Aorta (tissue), 5 donors: ENCODE measurements around the gene LPAR1. TPM values are rescaled to one million over a fixed set of nuclear protein-coding genes. Genes with fewer than 3 reads are reported as not detected.

ENCODE experiments used
- ATAC-seq: fragments of 200-7000 bp; cut with Tn5 transposase; one replicate; pipeline ENCODE4 v1.9.1; 2022; ENCODE audit warnings: moderate library complexity; ENCODE audit not compliant: low FRiP score
- DNase-seq, 2 donors: peaks; one replicate each; pipeline ENCODE4 v3.0.0-alpha.2; 2020
- H3K27ac ChIP-seq, 2 donors: one replicate each; pipeline ENCODE4 v1.5.1; 2013; ENCODE audit warnings: low read length in 2 of 2, mild to moderate bottlenecking in 2 of 2, moderate library complexity in 2 of 2, control low read depth in 1 of 2, inconsistent platforms in 1 of 2, low read depth in 1 of 2
- H3K27me3 ChIP-seq, 2 donors: one replicate each; pipeline ENCODE4 v1.6.1; 2013; ENCODE audit warnings: control low read depth in 1 of 2, low read length in 1 of 2, mild to moderate bottlenecking in 1 of 2, moderate library complexity in 1 of 2; ENCODE audit not compliant: insufficient read depth in 2 of 2, control insufficient read depth in 1 of 2
- H3K36me3 ChIP-seq, 2 donors: one replicate each; pipeline ENCODE4 v1.6.1; 2013; ENCODE audit warnings: control low read depth in 1 of 2, low read length in 1 of 2, mild to moderate bottlenecking in 1 of 2; ENCODE audit not compliant: insufficient read depth in 2 of 2, control insufficient read depth in 1 of 2
- H3K4me1 ChIP-seq, 2 donors: one replicate each; pipeline ENCODE4 v1.6.1; 2013; ENCODE audit warnings: low read length in 2 of 2, control low read depth in 1 of 2, mild to moderate bottlenecking in 1 of 2, moderate library complexity in 1 of 2; ENCODE audit not compliant: insufficient read depth in 2 of 2, control insufficient read depth in 1 of 2
- H3K4me3 ChIP-seq, 2 donors: one replicate each; pipeline ENCODE4 v1.5.1; 2013; ENCODE audit warnings: low read length in 2 of 2, control low read depth in 1 of 2, mild to moderate bottlenecking in 1 of 2
- H3K9me3 ChIP-seq: one replicate; pipeline ENCODE4 v1.6.1; 2013; ENCODE audit warnings: mild to moderate bottlenecking, low read length; ENCODE audit not compliant: control insufficient read depth
- WGBS, 2 donors: extraction: QIAGEN DNeasy Blood & Tissue Kit; methylation state at CpG; one replicate each; pipeline ENCODE4 v1.1.7; 2013; 5-methylcytosine and 5-hydroxymethylcytosine counted together
- intact Hi-C, 2 donors: fragments of 100-400 bp; cut with DNase I; formaldehyde crosslinking; loops; one replicate each; pipeline versions ENCODE4 v1.14.2 to v1.15.0; 2022
- long read RNA-seq, 2 donors: library from polyadenylated mRNA; unstranded; transcript quantifications; one replicate each; pipeline ENCODE4 v2.0.0, GENCODE V29; 2020 to 2021
- polyA plus RNA-seq, 2 donors: library from polyadenylated mRNA; stranded (reverse); fragments of 200-250 nt; gene quantifications; one replicate each; pipeline ENCODE4 v1.2.3, GENCODE V29; 2013
- total RNA-seq, 2 donors: library from RNA; stranded (reverse); fragmentation: NEBNext Ultra II Directional; extraction: Animal tissue kit (Norgen Biotek cat#: 25700); gene quantifications; one replicate each; pipeline ENCODE4 v1.2.1, GENCODE V29; 2021
- donor health status: healthy with polysubstance abuse.
- donor health status: Bipolar disorder and iron deficiency.
- donor health status: DM: no; HTN: no; CAD: no.
- donor health status: DM: no; HTN: no; CAD: no.
- donor health status: DM: yes; HTN: yes; CAD: no.

The LPAR1 gene
- total RNA-seq (100 to 1,000 TPM in 1 of 2 donors, 10 to 100 TPM in 1; 97.7 to 125 TPM), polyA plus RNA-seq (10 to 100 TPM; 28.1 to 91.0 TPM)
- long read RNA-seq, donor 1, transcript LPAR1-203 (5 exons, 3,637 nt) = major isoform, 7 of 153 reads
- long read RNA-seq, donor 1, partial matches to known transcripts = 28 of 153 reads
- long read RNA-seq, donor 1, other reads (novel, unspliced or antisense) = 118 of 153 reads
- long read RNA-seq, donor 2, partial matches to known transcripts = 6 of 92 reads
- long read RNA-seq, donor 2, other reads (novel, unspliced or antisense) = 82 of 92 reads

DNA sequence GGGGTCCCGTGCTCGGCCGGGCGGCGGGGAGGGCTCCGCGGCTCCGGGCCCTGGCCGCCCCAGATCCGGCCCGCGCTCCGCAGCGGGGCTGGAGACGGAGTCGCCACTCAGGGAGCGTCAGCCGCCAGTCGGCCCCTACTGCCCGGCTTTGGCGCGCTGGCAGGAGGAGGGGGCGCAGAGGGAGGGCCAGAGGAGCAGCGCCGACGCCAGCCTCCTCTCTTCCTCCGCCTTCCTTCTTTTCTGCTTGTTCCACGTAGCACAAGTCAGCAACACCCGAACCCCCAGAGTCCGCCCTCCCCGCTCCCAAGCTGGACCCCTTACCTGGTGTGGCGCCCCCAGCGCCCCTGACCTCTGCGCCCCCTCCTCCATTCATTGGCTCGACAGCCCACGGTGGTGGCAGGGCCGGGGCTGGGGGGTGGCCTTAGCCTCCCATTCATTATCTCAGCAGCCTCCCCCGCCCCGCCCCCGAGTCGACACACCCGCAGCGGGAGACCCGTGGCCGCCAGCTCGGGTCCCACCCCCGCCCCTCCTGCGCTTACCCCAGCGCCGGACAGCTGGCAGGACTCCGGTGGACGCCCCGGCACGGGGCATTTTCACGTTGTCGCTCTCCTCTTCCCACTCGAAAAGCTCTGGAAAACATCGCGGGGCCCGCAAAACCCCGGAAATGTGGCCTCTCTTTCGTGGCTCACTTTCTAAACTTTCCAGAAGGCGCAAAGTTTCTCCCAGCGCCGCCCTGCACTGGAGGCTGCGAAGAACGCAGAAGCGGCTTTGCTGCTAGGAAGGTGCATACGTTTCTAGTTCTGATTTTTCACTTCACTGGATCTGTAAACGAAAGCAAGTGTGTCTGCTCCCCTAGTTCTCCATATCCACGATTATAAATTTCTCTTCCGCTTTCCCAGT lies at the start of gene LPAR1:
TSS of gene LPAR1 (minus strand) at position 140 of the 900 bp plus-strand sequence. CDS start 66,353 bp downstream, outside the sequence.
- Histone ChIP-seq H3K4me3 (peak within 1 kb of the TSS; percentile 80 to 87), H3K9me3 (no peaks in the 10 kb centered on the region), H3K27me3 (no peaks in the 10 kb centered on the region), H3K27ac (peak within 1 kb of the TSS; percentile 22 to 78), H3K36me3 (no peaks in the 10 kb centered on the region), H3K4me1 (peaks cover 0 to 2% of the 10 kb centered on the region in 2 donors)
- ATAC-seq = peak; percentile 77
- intact Hi-C loops = loop anchor here (2.0 to 10.0 kb wide), 5 partner anchors 136 to 394 kb away; no protein-coding TSS in a partner anchor
- DNase-seq = peak; percentile 84 to 91
- WGBS, 2 donors = 0 to 1% methylated on average over 41 to 72 of the region's 72 CpGs

- Histone ChIP-seq H3K27ac (no peak overlapping the region), H3K4me1 (no peaks in the 10 kb centered on the region), H3K4me3 (no peak overlapping the region), H3K36me3 (no peaks in the 10 kb centered on the region), H3K9me3 (no peaks in the 10 kb centered on the region), H3K27me3 (no peaks in the 10 kb centered on the region)
- ATAC-seq = no peak
- intact Hi-C loops = no loop called here
- DNase-seq = no peak
- 88 to 90% methylated on average over 1 of the region's 1 CpG for WGBS, 2 donors
Measured at GRCh38 chr9:111078391-111079038, 40.2 kb upstream of the LPAR1 start.

- intact Hi-C loops = no loop called here
- Histone ChIP-seq H3K27me3 (no peaks in the 10 kb centered on the region), H3K9me3 (no peaks in the 10 kb centered on the region), H3K36me3 (no peaks in the 10 kb centered on the region), H3K27ac (no peak overlapping the region), H3K4me1 (no peaks in the 10 kb centered on the region), H3K4me3 (no peak overlapping the region)
- 84 to 92% methylated on average over 3 of the region's 3 CpGs for WGBS, 2 donors
- DNase-seq (no peak), ATAC-seq (no peak)
Measured at GRCh38 chr9:111076519-111076918, 38.2 kb upstream of the LPAR1 start.

GRCh38 chr9:111076042-111076441 lies 37.8 kb upstream of the LPAR1 start:
- no peaks in the 10 kb centered on the region for H3K36me3 ChIP-seq
- 80 to 87% methylated on average over 6 of the region's 6 CpGs for WGBS, 2 donors
- H3K9me3 ChIP-seq = no peaks in the 10 kb centered on the region
- no peak overlapping the region for H3K4me3 ChIP-seq
- intact Hi-C loops = no loop called here
- no peaks in the 10 kb centered on the region for H3K27me3 ChIP-seq
- H3K27ac ChIP-seq = no peak overlapping the region
- DNase-seq (no peak), ATAC-seq (no peak)
- no peaks in the 10 kb centered on the region for H3K4me1 ChIP-seq

GRCh38 chr9:111074395-111074794 lies 36.1 kb upstream of the LPAR1 start:
- intact Hi-C loops = no loop called here
- Histone ChIP-seq H3K4me1 (no peaks in the 10 kb centered on the region), H3K4me3 (no peak overlapping the region), H3K9me3 (no peaks in the 10 kb centered on the region), H3K27ac (no peak overlapping the region), H3K36me3 (no peaks in the 10 kb centered on the region), H3K27me3 (no peaks in the 10 kb centered on the region)
- no peak for DNase-seq
- ATAC-seq = no peak
- 84 to 88% methylated on average over 3 of the region's 3 CpGs for WGBS, 2 donors

DNA sequence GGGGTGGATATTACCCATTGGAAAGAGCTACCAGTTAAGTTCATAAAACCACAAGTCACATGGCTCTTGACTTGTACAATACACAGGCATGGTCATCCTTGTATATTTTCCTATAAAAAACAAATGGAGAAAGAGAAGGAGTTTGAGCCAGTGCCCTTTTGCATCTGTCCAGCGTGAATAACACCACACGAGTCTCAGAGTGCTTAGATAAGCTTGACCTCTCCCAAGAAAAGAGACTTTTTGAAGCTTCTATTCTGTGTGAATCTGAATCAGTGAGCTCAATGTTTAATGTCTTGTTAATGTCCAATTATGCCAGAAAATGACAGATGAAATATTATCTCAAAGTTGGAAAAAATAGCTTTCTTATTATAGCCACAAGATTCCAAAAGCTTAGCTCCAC lies 30.9 kb upstream of the LPAR1 start:
- ATAC-seq (peak; percentile 46), DNase-seq (no peak)
- no peak overlapping the region for H3K27ac ChIP-seq
- intact Hi-C loops = no loop called here
- no peak overlapping the region for H3K4me3 ChIP-seq
- WGBS, 2 donors = 47 to 57% methylated on average over 2 of the region's 2 CpGs
- no peaks in the 10 kb centered on the region for H3K4me1 ChIP-seq
- H3K27me3 ChIP-seq = no peaks in the 10 kb centered on the region
- no peaks in the 10 kb centered on the region for H3K36me3 ChIP-seq
- H3K9me3 ChIP-seq = no peaks in the 10 kb centered on the region

GRCh38 chr9:111068771-111069170 lies 30.5 kb upstream of the LPAR1 start:
- Histone ChIP-seq H3K27ac (no peak overlapping the region), H3K9me3 (no peaks in the 10 kb centered on the region), H3K4me3 (no peak overlapping the region), H3K36me3 (no peaks in the 10 kb centered on the region), H3K27me3 (no peaks in the 10 kb centered on the region), H3K4me1 (no peaks in the 10 kb centered on the region)
- ATAC-seq = peak; percentile 83
- WGBS, 2 donors = 39 to 59% methylated on average over 4 of the region's 4 CpGs
- DNase-seq = no peak
- intact Hi-C loops = no loop called here

- Histone ChIP-seq H3K9me3 (no peaks in the 10 kb centered on the region), H3K27me3 (no peaks in the 10 kb centered on the region), H3K4me1 (no peaks in the 10 kb centered on the region), H3K4me3 (no peak overlapping the region), H3K36me3 (no peaks in the 10 kb centered on the region), H3K27ac (no peak overlapping the region)
- ATAC-seq (no peak), DNase-seq (no peak)
- 73 to 81% methylated on average over 8 of the region's 8 CpGs for WGBS, 2 donors
- intact Hi-C loops = no loop called here
Measured at GRCh38 chr9:111068383-111068730, 30.1 kb upstream of the LPAR1 start.
